RWPE2 (cell line): ENCODE data around the gene SLC18A2.
"Not testable (repeated sequence)": the region's sequence is repeated elsewhere in the genome, so short reads cannot be mapped to it uniquely, and the experiment has no call there.

Experiments used
- ATAC-seq: fragments of 200-7000 bp; cut with Tn5 transposase; 3 replicates; pipeline ENCODE4 v1.9.1; 2021; ENCODE audit warnings: low read depth
- DNase-seq: peaks from one replicate; pipeline ENCODE4 v3.0.0-alpha.2; 2020; ENCODE audit warnings: low spot score
- H3K27ac ChIP-seq: fragments of 450-650 bp; 2 replicates; pipeline ENCODE4 v1.5.1; 2017; ENCODE audit warnings: mild to moderate bottlenecking; ENCODE audit not compliant: poor library complexity, severe bottlenecking
- H3K27me3 ChIP-seq: fragments of 250-450 bp; sonication (Bioruptor Pico); 2 replicates; pipeline ENCODE4 v1.5.1; 2021; ENCODE audit warnings: mild to moderate bottlenecking, moderate library complexity; ENCODE audit not compliant: insufficient read depth, poor library complexity, severe bottlenecking
- H3K36me3 ChIP-seq: fragments of 250-450 bp; sonication (Bioruptor Pico); 2 replicates; pipeline ENCODE4 v1.5.1; 2020; ENCODE audit warnings: low read depth, mild to moderate bottlenecking, moderate library complexity
- H3K4me1 ChIP-seq: fragments of 250-450 bp; sonication (Bioruptor Pico); 2 replicates; pipeline ENCODE4 v1.5.1; 2021; ENCODE audit warnings: mild to moderate bottlenecking, moderate library complexity; ENCODE audit not compliant: insufficient read depth, poor library complexity, severe bottlenecking
- H3K4me3 ChIP-seq: fragments of 250-450 bp; sonication (Bioruptor Pico); 2 replicates; pipeline ENCODE4 v1.5.1; 2021; ENCODE audit warnings: mild to moderate bottlenecking, moderate library complexity; ENCODE audit not compliant: severe bottlenecking
- H3K9me3 ChIP-seq: fragments of 250-450 bp; sonication (Bioruptor Pico); 2 replicates; pipeline ENCODE4 v1.5.1; 2021; ENCODE audit warnings: mild to moderate bottlenecking, moderate library complexity; ENCODE audit not compliant: severe bottlenecking
- TF ChIP-seq, protein P1 (sequence below): fragments of 450-650 bp; IDR thresholded peaks from one replicate; pipeline ENCODE4 v1.5.1; 2017; ENCODE audit warnings: mild to moderate bottlenecking, moderate library complexity; ENCODE audit not compliant: poor library complexity, severe bottlenecking

Gene SLC18A2

DNA sequence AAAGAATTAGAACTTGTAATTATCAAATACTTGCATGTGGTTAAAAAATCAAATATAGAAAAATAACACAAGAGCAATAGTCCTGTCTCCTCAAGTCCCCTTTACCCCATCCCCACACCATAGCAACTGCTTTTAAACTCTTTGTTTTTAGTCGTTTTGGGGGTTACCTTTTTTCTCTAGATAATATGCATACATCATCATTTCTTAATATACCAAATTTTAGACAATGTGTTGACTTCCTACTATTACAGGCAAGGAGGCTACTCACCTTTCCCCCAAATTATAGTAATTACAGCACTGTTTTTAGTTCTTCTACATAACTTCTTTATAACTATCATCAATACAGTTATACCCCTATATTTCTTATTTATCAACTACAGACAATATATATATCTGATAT, 57.3 kb downstream of the SLC18A2 start:
- Histone ChIP-seq H3K27ac (no peak overlapping the region), H3K4me1 (no peaks in the 10 kb centered on the region), H3K27me3 (no peaks in the 10 kb centered on the region), H3K4me3 (no peak overlapping the region), H3K9me3 (no peaks in the 10 kb centered on the region), H3K36me3 (no peaks in the 10 kb centered on the region)
- DNase-seq (no peak), ATAC-seq (no peak)
- TF ChIP-seq, protein P1, sequence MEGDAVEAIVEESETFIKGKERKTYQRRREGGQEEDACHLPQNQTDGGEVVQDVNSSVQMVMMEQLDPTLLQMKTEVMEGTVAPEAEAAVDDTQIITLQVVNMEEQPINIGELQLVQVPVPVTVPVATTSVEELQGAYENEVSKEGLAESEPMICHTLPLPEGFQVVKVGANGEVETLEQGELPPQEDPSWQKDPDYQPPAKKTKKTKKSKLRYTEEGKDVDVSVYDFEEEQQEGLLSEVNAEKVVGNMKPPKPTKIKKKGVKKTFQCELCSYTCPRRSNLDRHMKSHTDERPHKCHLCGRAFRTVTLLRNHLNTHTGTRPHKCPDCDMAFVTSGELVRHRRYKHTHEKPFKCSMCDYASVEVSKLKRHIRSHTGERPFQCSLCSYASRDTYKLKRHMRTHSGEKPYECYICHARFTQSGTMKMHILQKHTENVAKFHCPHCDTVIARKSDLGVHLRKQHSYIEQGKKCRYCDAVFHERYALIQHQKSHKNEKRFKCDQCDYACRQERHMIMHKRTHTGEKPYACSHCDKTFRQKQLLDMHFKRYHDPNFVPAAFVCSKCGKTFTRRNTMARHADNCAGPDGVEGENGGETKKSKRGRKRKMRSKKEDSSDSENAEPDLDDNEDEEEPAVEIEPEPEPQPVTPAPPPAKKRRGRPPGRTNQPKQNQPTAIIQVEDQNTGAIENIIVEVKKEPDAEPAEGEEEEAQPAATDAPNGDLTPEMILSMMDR = no peak

DNA sequence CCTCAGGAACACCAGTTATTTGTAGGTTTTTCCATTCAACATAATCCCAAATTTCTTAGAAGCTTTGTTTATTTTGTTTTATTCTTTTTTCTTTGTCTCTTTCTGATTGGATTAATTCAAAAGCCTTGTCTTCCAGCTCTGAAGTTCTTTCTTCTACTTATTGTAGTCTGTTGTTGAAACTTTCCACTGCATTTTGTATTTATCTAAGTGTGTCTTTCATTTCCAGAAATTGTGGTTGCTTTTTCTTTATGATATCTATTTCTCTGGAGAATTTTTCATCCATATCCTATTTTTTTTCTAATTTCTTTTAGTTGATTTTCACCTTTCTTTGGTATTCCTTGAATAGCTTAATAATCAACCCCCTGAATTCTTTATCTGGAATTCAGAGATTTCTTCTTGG, 58.5 kb downstream of the SLC18A2 start:
- DNase-seq (no peak), ATAC-seq (no peak)
- TF ChIP-seq, protein P1 = no peak
- no peak overlapping the region for H3K27ac ChIP-seq
- H3K4me3 ChIP-seq = no peak overlapping the region
- H3K9me3 ChIP-seq = no peaks in the 10 kb centered on the region
- H3K4me1 ChIP-seq = no peaks in the 10 kb centered on the region
- H3K27me3 ChIP-seq = no peaks in the 10 kb centered on the region
- no peaks in the 10 kb centered on the region for H3K36me3 ChIP-seq

GRCh38 chr10:117300671-117301070, 59.8 kb downstream of the SLC18A2 start:
- H3K9me3 ChIP-seq = no peaks in the 10 kb centered on the region

GRCh38 chr10:117303451-117303850, 62.5 kb downstream of the SLC18A2 start:
- DNase-seq, ATAC-seq, H3K27me3 ChIP-seq, H3K9me3 ChIP-seq, H3K36me3 ChIP-seq, H3K4me3 ChIP-seq, H3K27ac ChIP-seq, H3K4me1 ChIP-seq: not testable (repeated sequence)

More at GRCh38 chr10:117300671-117301070, 59.8 kb downstream of the SLC18A2 start:
- H3K27me3 ChIP-seq = no peaks in the 10 kb centered on the region
- H3K4me1 ChIP-seq = no peaks in the 10 kb centered on the region
- no peak for ATAC-seq
- no peak overlapping the region for H3K27ac ChIP-seq
- TF ChIP-seq, protein P1 = no peak
- no peaks in the 10 kb centered on the region for H3K36me3 ChIP-seq
- H3K4me3 ChIP-seq = no peak overlapping the region
- no peak for DNase-seq

GRCh38 chr10:117306674-117307073, 65.8 kb downstream of the SLC18A2 start:
- Histone ChIP-seq H3K4me1 (no peaks in the 10 kb centered on the region), H3K4me3 (no peak overlapping the region), H3K27me3 (no peaks in the 10 kb centered on the region), H3K27ac (no peak overlapping the region), H3K9me3 (no peaks in the 10 kb centered on the region), H3K36me3 (peaks cover 6% of the 10 kb centered on the region; the same call in 1 of the 2 replicates)
- TF ChIP-seq, protein P1 = no peak
- ATAC-seq (no peak), DNase-seq (no peak)
